A549 (cell line): ENCODE data around the gene UXS1. TPM values are rescaled to one million over a fixed set of nuclear protein-coding genes. Genes with fewer than 3 reads are reported as not detected.
A peak's percentile ranks its signal among the peaks of the same experiment; 100 is the strongest.

Experiments used
- ATAC-seq, 2 experiments: fragments of 200-7000 bp in 1 of 2; fragments of >200 bp in 1 of 2; cut with Nextera tagmentation in 1 of 2; cut with Tn5 transposase in 1 of 2; 3 replicates each; pipeline versions ENCODE4 v1.8.0 to v1.9.1; 2018 to 2020; ENCODE audit warnings: mild to moderate bottlenecking in 1 of 2, moderate library complexity in 1 of 2
- CTCF ChIA-PET: fragments of 300-600 bp; sonication (Branson Sonifier 250); formaldehyde crosslinking; extraction: SDS; loops from one replicate; lab custom pipeline; 2021; ENCODE audit warnings: antibody characterized with exemption, inconsistent platforms; lab: Yijun Ruan, JAX
- POLR2A ChIA-PET: fragments of 350-600 bp; formaldehyde crosslinking; extraction: SDS; loops from one replicate; lab custom pipeline; 2021; ENCODE audit warnings: antibody characterized with exemption, inconsistent platforms; lab: Yijun Ruan, JAX
- DNase-seq, 2 experiments: peaks; one replicate each; pipeline versions ENCODE4 v3.0.0 to v3.0.0-alpha.2; 2011 to 2016; ENCODE audit warnings: low read depth in 1 of 2, low spot score in 1 of 2
- FAIRE-seq: peaks from 2 replicates; lab custom pipeline; 2011; peaks lifted over from hg19 to GRCh38; lab: Jason Lieb, UNC
- H3K27ac ChIP-seq, 2 experiments: fragments of >200 bp; sonication (Bioruptor Twin); formaldehyde crosslinking; 3 replicates each; pipeline ENCODE4 v1.5.1; 2016 to 2017
- H3K4me1 ChIP-seq: fragments of >200 bp; sonication (Bioruptor Twin); formaldehyde crosslinking; 3 replicates; pipeline ENCODE4 v1.6.1; 2016
- H3K4me2 ChIP-seq: fragments of >200 bp; sonication (Bioruptor Twin); formaldehyde crosslinking; 3 replicates; pipeline ENCODE4 v1.6.1; 2016
- H3K4me3 ChIP-seq: fragments of >200 bp; sonication (Bioruptor Twin); formaldehyde crosslinking; 3 replicates; pipeline ENCODE4 v1.5.1; 2016
- H3K9me3 ChIP-seq: fragments of >200 bp; sonication (Bioruptor Twin); formaldehyde crosslinking; 3 replicates; pipeline ENCODE4 v1.6.1; 2016
- BHLHE40 ChIP-seq: IDR thresholded peaks from 2 replicates; pipeline ENCODE4 v1.6.1; 2012; ENCODE audit warnings: low read depth, low read length, inconsistent platforms
- CBX8 ChIP-seq: fragments of 200-600 bp; sonication (generic); IDR thresholded peaks from 2 replicates; pipeline ENCODE4 v1.6.1; 2016
- CHD2 ChIP-seq: fragments of 150-350 bp; IDR thresholded peaks from 2 replicates; pipeline ENCODE4 v1.6.1; 2014; ENCODE audit warnings: low read length; ENCODE audit not compliant: partially characterized antibody
- E2F6 ChIP-seq: IDR thresholded peaks from 2 replicates; pipeline ENCODE4 v1.6.1; 2012; ENCODE audit warnings: low read depth, borderline replicate concordance
- EHF ChIP-seq: fragments of 250-450 bp; sonication (Bioruptor Pico); IDR thresholded peaks from 2 replicates; pipeline ENCODE4 v1.5.0; 2020; ENCODE audit warnings: mild to moderate bottlenecking
- EHMT2 ChIP-seq: fragments of 200-600 bp; sonication (generic); IDR thresholded peaks from 2 replicates; pipeline ENCODE4 v1.6.1; 2016; ENCODE audit warnings: antibody characterized with exemption, low read depth, mild to moderate bottlenecking, moderate library complexity
- EP300 ChIP-seq, 2 experiments: fragments of >200 bp; sonication (Bioruptor Twin); formaldehyde crosslinking; IDR thresholded peaks; 2 replicates in 1 of 2; 3 replicates in 1 of 2; pipeline ENCODE4 v1.6.1; 2016 to 2017
- FOSL2 ChIP-seq, 2 experiments: fragments of 450-650 bp in 1 of 2; fragments of >200 bp in 1 of 2; sonication (Bioruptor Twin) in 1 of 2; formaldehyde crosslinking; IDR thresholded peaks; 2 replicates each; pipeline versions ENCODE4 v1.5.0 to v1.6.1; 2016 to 2020; ENCODE audit warnings: mild to moderate bottlenecking in 1 of 2, moderate library complexity in 1 of 2
- HDAC2 ChIP-seq: fragments of 200-600 bp; sonication (generic); IDR thresholded peaks from 2 replicates; pipeline ENCODE4 v1.6.1; 2016
- HMGXB4 ChIP-seq: fragments of 250-450 bp; sonication (Bioruptor Pico); IDR thresholded peaks from 2 replicates; pipeline ENCODE4 v1.5.0; 2021; ENCODE audit warnings: mild to moderate bottlenecking, moderate library complexity, borderline replicate concordance
- HOXB5 ChIP-seq: fragments of 250-450 bp; sonication (Bioruptor Pico); IDR thresholded peaks from 2 replicates; pipeline ENCODE4 v1.5.0; 2020; ENCODE audit warnings: mild to moderate bottlenecking, moderate library complexity
- JUNB ChIP-seq: fragments of >200 bp; sonication (Bioruptor Twin); formaldehyde crosslinking; IDR thresholded peaks from 2 replicates; pipeline ENCODE4 v1.6.1; 2016
- KDM5A ChIP-seq: fragments of 200-600 bp; sonication (generic); IDR thresholded peaks from 2 replicates; pipeline ENCODE4 v1.6.1; 2016; ENCODE audit warnings: antibody characterized with exemption, mild to moderate bottlenecking
- MYC ChIP-seq: IDR thresholded peaks from 2 replicates; pipeline ENCODE4 v1.6.1; 2012; ENCODE audit warnings: mild to moderate bottlenecking, inconsistent platforms, low read length, improper control_type of control experiment, borderline replicate concordance
- PBX3 ChIP-seq: IDR thresholded peaks from 2 replicates; pipeline ENCODE4 v1.6.1; 2012
- SREBF2 ChIP-seq: fragments of 450-650 bp; IDR thresholded peaks from 2 replicates; pipeline ENCODE4 v1.6.1; 2014; ENCODE audit warnings: mild to moderate bottlenecking, moderate library complexity
- ZNF302 ChIP-seq: fragments of 250-450 bp; sonication (Bioruptor Pico); IDR thresholded peaks from 2 replicates; pipeline ENCODE4 v1.9.0; 2021; ENCODE audit warnings: inconsistent platforms, mild to moderate bottlenecking, moderate library complexity
- ZSCAN20 ChIP-seq: fragments of 250-450 bp; sonication (Bioruptor Pico); IDR thresholded peaks from 2 replicates; pipeline ENCODE4 v1.8.0; 2022; ENCODE audit warnings: mild to moderate bottlenecking, moderate library complexity
- WGBS: methylation state at CpG from one replicate; pipeline ENCODE4 v1.1.6; 2017; ENCODE audit errors: missing lambda C conversion rate; 5-methylcytosine and 5-hydroxymethylcytosine counted together
- polyA plus RNA-seq, 4 experiments: library from polyadenylated mRNA; depleted of rRNA in 3 of 4; stranded (reverse); fragments of >200 nt; fragmentation: RNase III in 1 of 4; extraction: RNeasy Plus Mini Kit Qiagen cat#74134 plus additional on column Dnase treatment in 1 of 4; gene quantifications; 2 replicates in 3 of 4; 3 replicates in 1 of 4; pipeline ENCODE4 v1.2.3, GENCODE V29; 2011 to 2017
- TF ChIP-seq, protein P1 (sequence below): IDR thresholded peaks from 2 replicates; pipeline ENCODE4 v1.6.1; 2012
- TF ChIP-seq, protein P2 (sequence below): fragments of 250-450 bp; sonication (Bioruptor Pico); IDR thresholded peaks from 2 replicates; pipeline ENCODE4 v1.5.0; 2020; ENCODE audit warnings: low read depth, mild to moderate bottlenecking, moderate library complexity
- TF ChIP-seq, protein P3 (sequence below): fragments of 150-350 bp; IDR thresholded peaks from 2 replicates; pipeline ENCODE4 v1.6.1; 2014; ENCODE audit warnings: low read depth, mild to moderate bottlenecking, low read length

UXS1 gene
- polyA plus RNA-seq, 2 of the 4 experiments (the other 2 are of a cell fraction): 50.5 to 53.2 TPM

DNA sequence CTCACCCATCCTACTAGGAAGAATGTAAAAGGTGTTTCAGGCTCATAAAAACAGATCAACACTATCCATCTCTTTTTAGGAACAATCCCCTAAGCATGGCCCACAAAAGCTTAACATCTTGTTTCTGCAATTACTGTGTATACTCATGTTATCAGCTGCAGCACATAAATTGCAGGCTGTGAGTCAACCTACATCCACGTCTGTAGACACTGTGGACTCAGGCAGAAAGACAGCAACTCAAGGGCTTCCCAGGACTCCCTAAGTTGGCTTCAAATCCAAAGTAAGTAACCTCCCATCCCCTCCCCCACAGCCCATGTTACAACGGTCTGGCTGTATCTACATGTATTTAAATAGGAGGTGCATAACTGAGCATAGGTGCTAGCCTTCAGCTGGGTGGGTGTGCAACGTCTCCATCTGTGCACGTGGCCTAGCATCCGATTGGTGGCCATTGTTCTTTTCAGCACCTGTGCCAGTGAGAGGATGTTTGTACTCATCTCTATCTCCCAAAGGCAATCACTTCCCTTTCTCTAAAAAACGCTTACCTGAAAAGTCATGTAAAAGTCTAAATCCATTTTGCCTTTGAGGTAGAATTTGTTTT, 30.1 kb downstream of the UXS1 start:
- TF ChIP-seq HDAC2 (no peak), SREBF2 (no peak), EHMT2 (no peak), PBX3 (no peak), CBX8 (no peak), ZNF302 (CRISPR knock-in tag) (no peak), HOXB5 (CRISPR knock-in tag) (no peak), MYC (no peak), HMGXB4 (CRISPR knock-in tag) (no peak), KDM5A (no peak), E2F6 (no peak), EP300 (IDR thresholded peaks at IDR 0.05) (no peak), EHF (CRISPR knock-in tag) (no peak), BHLHE40 (no peak)
- TF ChIP-seq, protein P1, sequence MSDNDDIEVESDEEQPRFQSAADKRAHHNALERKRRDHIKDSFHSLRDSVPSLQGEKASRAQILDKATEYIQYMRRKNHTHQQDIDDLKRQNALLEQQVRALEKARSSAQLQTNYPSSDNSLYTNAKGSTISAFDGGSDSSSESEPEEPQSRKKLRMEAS: no peak
- TF ChIP-seq, protein P2, sequence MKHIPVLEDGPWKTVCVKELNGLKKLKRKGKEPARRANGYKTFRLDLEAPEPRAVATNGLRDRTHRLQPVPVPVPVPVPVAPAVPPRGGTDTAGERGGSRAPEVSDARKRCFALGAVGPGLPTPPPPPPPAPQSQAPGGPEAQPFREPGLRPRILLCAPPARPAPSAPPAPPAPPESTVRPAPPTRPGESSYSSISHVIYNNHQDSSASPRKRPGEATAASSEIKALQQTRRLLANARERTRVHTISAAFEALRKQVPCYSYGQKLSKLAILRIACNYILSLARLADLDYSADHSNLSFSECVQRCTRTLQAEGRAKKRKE: no peak
- TF ChIP-seq, protein P3, sequence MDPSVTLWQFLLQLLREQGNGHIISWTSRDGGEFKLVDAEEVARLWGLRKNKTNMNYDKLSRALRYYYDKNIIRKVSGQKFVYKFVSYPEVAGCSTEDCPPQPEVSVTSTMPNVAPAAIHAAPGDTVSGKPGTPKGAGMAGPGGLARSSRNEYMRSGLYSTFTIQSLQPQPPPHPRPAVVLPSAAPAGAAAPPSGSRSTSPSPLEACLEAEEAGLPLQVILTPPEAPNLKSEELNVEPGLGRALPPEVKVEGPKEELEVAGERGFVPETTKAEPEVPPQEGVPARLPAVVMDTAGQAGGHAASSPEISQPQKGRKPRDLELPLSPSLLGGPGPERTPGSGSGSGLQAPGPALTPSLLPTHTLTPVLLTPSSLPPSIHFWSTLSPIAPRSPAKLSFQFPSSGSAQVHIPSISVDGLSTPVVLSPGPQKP: no peak
- no peak overlapping the region for H3K4me3 ChIP-seq
- no peak for FAIRE-seq
- H3K4me2 ChIP-seq: no peak overlapping the region
- peaks cover 16% of the 10 kb centered on the region; the same call in 2 of the 3 replicates for H3K4me1 ChIP-seq
- DNase-seq: no peak
- POLR2A ChIA-PET: no interaction called here
- CTCF ChIA-PET: no interaction called here
- H3K27ac ChIP-seq: no peak overlapping the region
- no peak for ATAC-seq
- 65% methylated on average over 6 of the region's 6 CpGs for WGBS
- no peaks in the 10 kb centered on the region for H3K9me3 ChIP-seq

DNA sequence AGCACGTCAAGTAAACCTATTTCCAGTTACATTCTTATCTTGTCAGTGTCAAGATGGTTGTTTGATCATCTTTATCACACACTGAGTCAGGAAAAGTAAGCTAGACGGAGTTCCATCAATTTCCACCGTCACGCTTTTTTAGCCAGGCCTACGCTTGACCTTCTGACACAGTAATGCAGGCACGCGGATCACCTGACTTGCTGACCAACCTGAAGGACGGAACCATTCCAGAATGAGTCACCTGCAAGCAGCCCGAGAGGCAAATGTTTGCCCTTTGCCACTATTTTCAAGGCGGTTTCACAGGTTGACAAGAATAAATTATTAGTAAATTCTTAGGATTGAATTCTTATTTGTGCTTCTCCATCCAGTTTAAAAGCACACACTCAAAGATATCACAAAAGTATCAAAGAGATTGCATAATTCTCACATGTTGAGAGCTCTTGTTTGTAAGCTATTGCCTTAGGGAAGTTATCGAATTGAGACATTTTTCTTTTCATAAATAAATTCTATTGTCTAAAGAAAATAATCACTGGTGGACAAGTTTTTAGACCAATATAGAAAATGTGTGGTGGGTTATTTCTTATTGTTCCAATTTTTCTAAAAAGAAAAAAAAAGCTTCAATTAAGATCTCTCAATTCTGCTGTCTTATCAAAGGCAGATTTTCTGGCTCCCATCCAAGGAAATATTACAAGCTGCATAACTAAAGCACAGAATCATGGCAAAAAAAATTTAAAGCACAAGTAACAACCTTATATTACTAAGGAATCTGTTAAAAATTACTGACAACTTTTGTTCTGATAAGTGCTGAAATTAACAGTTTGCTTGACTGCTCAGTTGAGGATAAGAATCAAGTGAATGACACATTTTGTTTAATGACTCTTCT, 31.9 kb downstream of the UXS1 start:
- H3K4me3 ChIP-seq: no peak overlapping the region
- POLR2A ChIA-PET: no interaction called here
- H3K9me3 ChIP-seq: no peaks in the 10 kb centered on the region
- ATAC-seq (peak in 1 of 2 experiments; percentile 47; a peak in 1 of 6 replicates), FAIRE-seq (no peak), DNase-seq (peak in 1 of 2 experiments; percentile 18)
- WGBS: 73% methylated on average over 11 of the region's 11 CpGs
- H3K4me2 ChIP-seq: peak overlapping the region; percentile 23; the same call in 2 of the 3 replicates
- CTCF ChIA-PET: interaction anchor here (1.0 kb wide), 1 partner anchor 12 kb away, joined by 3 read pairs; no protein-coding TSS in a partner anchor
- peaks cover 16% of the 10 kb centered on the region; the same call in 2 of the 3 replicates for H3K4me1 ChIP-seq
- TF ChIP-seq ZSCAN20 (CRISPR knock-in tag) (no peak), EP300 (IDR thresholded peaks at IDR 0.05) (no peak), HDAC2 (no peak), CHD2 (no peak), JUNB (no peak), FOSL2 (IDR thresholded peaks at IDR 0.05) (no peak), FOSL2 (CRISPR knock-in tag; IDR thresholded peaks at IDR 0.05) (peak; percentile 50), EHMT2 (no peak)
- no peak overlapping the region for H3K27ac ChIP-seq
